Smooth muscle cell of the brain vasculature (primary cell): ENCODE data around the gene EXOC7.

ENCODE experiments used
- DNase-seq: peaks from one replicate; pipeline ENCODE4 v3.0.0-alpha.2; 2012; ENCODE audit warnings: low read depth, low spot score

Gene EXOC7

GRCh38 chr17:76138234-76138895 lies 34.8 kb upstream of the EXOC7 start:
- no peak for DNase-seq

- DNase-seq: no peak
Observed at GRCh38 chr17:76137351-76138233, 34.0 kb upstream of the EXOC7 start.

GRCh38 chr17:76137001-76137350 lies 33.4 kb upstream of the EXOC7 start:
- DNase-seq: no peak

GRCh38 chr17:76136276-76137000 lies 32.9 kb upstream of the EXOC7 start:
- no peak for DNase-seq

GRCh38 chr17:76135810-76136188 lies 32.2 kb upstream of the EXOC7 start:
- no peak for DNase-seq

GRCh38 chr17:76134911-76135809 lies 31.6 kb upstream of the EXOC7 start:
- no peak for DNase-seq

- DNase-seq: no peak
Observed at GRCh38 chr17:76132574-76133338, 29.2 kb upstream of the EXOC7 start.

GRCh38 chr17:76131692-76132573 lies 28.3 kb upstream of the EXOC7 start:
- no peak for DNase-seq

GRCh38 chr17:76131051-76131691 lies 27.6 kb upstream of the EXOC7 start:
- DNase-seq: no peak

GRCh38 chr17:76130473-76130872 lies 26.9 kb upstream of the EXOC7 start:
- DNase-seq: no peak

- DNase-seq: no peak
Observed at GRCh38 chr17:76125922-76126321, 22.3 kb upstream of the EXOC7 start.

GRCh38 chr17:76125391-76125675 lies 21.7 kb upstream of the EXOC7 start:
- DNase-seq: no peak

GRCh38 chr17:76124582-76125390 lies 21.2 kb upstream of the EXOC7 start:
- no peak for DNase-seq

GRCh38 chr17:76123749-76124581 lies 20.4 kb upstream of the EXOC7 start:
- no peak for DNase-seq

GRCh38 chr17:76123191-76123499 lies 19.6 kb upstream of the EXOC7 start:
- no peak for DNase-seq

GRCh38 chr17:76122431-76123190 lies 19.0 kb upstream of the EXOC7 start:
- DNase-seq: no peak

GRCh38 chr17:76121932-76122430 lies 18.4 kb upstream of the EXOC7 start:
- no peak for DNase-seq
